HK-2 (cell line): Measurements from ENCODE around the gene PHC3.
"Not testable (repeated sequence)": the region's sequence is repeated elsewhere in the genome, so short reads cannot be mapped to it uniquely, and the experiment has no call there.

Experiments used
- DNase-seq: peaks from one replicate; pipeline ENCODE4 v3.0.0-alpha.2; 2018; ENCODE audit not compliant: unreplicated experiment

Gene PHC3

GRCh38 chr3:170180908-170181885 is at the start of gene PHC3:
Gene PHC3 (minus strand): TSS chr3:170181733. CDS start chr3:170181715, 18 bp downstream.
- DNase-seq = peak; percentile 96

GRCh38 chr3:170228093-170228766 is 46.7 kb upstream of the PHC3 start:
- DNase-seq = no peak

GRCh38 chr3:170226426-170226960 is 45.0 kb upstream of the PHC3 start:
- DNase-seq = no peak

GRCh38 chr3:170225166-170225565 is 43.6 kb upstream of the PHC3 start:
- no peak for DNase-seq

GRCh38 chr3:170222647-170223541 is 41.4 kb upstream of the PHC3 start:
- DNase-seq = peak; percentile 56

- peak; percentile 97 for DNase-seq
These were observed 40.6 kb upstream of the PHC3 start, which contains the start of gene PRKCI for GRCh38 chr3:170221924-170222646. Gene PRKCI (plus strand): TSS chr3:170222424. CDS start chr3:170222670, 246 bp downstream.

GRCh38 chr3:170220871-170221270 is 39.3 kb upstream of the PHC3 start:
- no peak for DNase-seq

- no peak for DNase-seq
These were observed 38.3 kb upstream of the PHC3 start for GRCh38 chr3:170219850-170220249.

GRCh38 chr3:170211668-170212067 is 30.1 kb upstream of the PHC3 start:
- DNase-seq = no peak

GRCh38 chr3:170207717-170208116 is 26.2 kb upstream of the PHC3 start:
- no peak for DNase-seq

GRCh38 chr3:170206164-170206762 is 24.7 kb upstream of the PHC3 start:
- not testable (repeated sequence) for DNase-seq

- DNase-seq = no peak
These were observed 23.8 kb upstream of the PHC3 start for GRCh38 chr3:170205302-170205701.

- no peak for DNase-seq
These were observed 23.0 kb upstream of the PHC3 start for GRCh38 chr3:170204509-170204908.

GRCh38 chr3:170204023-170204472 is 22.5 kb upstream of the PHC3 start:
- DNase-seq = no peak

- DNase-seq = no peak
These were observed 21.9 kb upstream of the PHC3 start for GRCh38 chr3:170203457-170203856.

- DNase-seq = no peak
These were observed 20.0 kb upstream of the PHC3 start for GRCh38 chr3:170201527-170201926.

- no peak for DNase-seq
These were observed 19.5 kb upstream of the PHC3 start for GRCh38 chr3:170200987-170201386.

- DNase-seq = no peak
These were observed 15.3 kb upstream of the PHC3 start for GRCh38 chr3:170196833-170197232.

GRCh38 chr3:170195759-170196158 is 14.2 kb upstream of the PHC3 start:
- DNase-seq = not testable (repeated sequence)
